ENCODE data around the gene MEGF9. TPM values are rescaled to one million over a fixed set of nuclear protein-coding genes. Genes with fewer than 3 reads are reported as not detected.

Gene MEGF9
- total RNA-seq, 1 donor from 2014 or later = 15.7 TPM

DNA sequence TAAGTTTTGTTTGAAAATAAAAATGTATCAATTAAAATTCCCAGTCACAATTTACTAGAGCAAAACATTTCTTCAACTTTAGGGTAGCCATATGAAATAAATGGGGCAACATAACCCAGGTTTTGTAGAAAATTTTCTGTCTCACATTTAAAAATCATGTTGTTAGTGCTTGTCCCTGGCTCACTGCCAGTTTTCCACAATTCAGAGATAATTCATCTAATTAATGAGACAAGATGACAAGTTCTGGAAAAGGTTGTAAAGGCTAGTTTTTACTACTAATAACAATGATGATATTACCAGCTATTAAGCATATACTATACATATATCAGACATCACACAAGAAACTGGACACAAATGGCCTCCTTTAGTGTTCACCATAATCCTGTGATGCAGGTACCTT, 45.9 kb downstream of the MEGF9 start:
- no peak for DNase-seq (ENCODE audit: low spot score in 2 of 2, unreplicated experiment in 2 of 2)
- Mint-ChIP-seq H3K27ac (no peak overlapping the region), H3K27me3 (ENCODE audit: low read depth) (peaks cover 8% of the 10 kb centered on the region), H3K4me3 (no peak overlapping the region), H3K36me3 (peaks cover 8% of the 10 kb centered on the region), H3K4me1 (peaks cover 21% of the 10 kb centered on the region), H3K9me3 (peaks cover 6% of the 10 kb centered on the region)
- TF ChIP-seq, protein P1, sequence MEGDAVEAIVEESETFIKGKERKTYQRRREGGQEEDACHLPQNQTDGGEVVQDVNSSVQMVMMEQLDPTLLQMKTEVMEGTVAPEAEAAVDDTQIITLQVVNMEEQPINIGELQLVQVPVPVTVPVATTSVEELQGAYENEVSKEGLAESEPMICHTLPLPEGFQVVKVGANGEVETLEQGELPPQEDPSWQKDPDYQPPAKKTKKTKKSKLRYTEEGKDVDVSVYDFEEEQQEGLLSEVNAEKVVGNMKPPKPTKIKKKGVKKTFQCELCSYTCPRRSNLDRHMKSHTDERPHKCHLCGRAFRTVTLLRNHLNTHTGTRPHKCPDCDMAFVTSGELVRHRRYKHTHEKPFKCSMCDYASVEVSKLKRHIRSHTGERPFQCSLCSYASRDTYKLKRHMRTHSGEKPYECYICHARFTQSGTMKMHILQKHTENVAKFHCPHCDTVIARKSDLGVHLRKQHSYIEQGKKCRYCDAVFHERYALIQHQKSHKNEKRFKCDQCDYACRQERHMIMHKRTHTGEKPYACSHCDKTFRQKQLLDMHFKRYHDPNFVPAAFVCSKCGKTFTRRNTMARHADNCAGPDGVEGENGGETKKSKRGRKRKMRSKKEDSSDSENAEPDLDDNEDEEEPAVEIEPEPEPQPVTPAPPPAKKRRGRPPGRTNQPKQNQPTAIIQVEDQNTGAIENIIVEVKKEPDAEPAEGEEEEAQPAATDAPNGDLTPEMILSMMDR (IDR thresholded peaks at IDR 0.05; ENCODE audit: unreplicated experiment) = no peak

GRCh38 chr9:120663950-120664349, 50.3 kb downstream of the MEGF9 start:
- Mint-ChIP-seq H3K9me3 (peaks cover 6% of the 10 kb centered on the region), H3K36me3 (peaks cover 3% of the 10 kb centered on the region), H3K4me1 (peaks cover 23% of the 10 kb centered on the region), H3K27me3 (ENCODE audit: low read depth) (no peaks in the 10 kb centered on the region), H3K27ac (no peak overlapping the region), H3K4me3 (no peak overlapping the region)
- TF ChIP-seq, protein P1 (IDR thresholded peaks at IDR 0.05; ENCODE audit: unreplicated experiment) = no peak
- DNase-seq (ENCODE audit: low spot score in 2 of 2, unreplicated experiment in 2 of 2) = no peak

- TF ChIP-seq, protein P1 (IDR thresholded peaks at IDR 0.05; ENCODE audit: unreplicated experiment) = no peak
- DNase-seq (ENCODE audit: low spot score in 2 of 2, unreplicated experiment in 2 of 2) = no peak
- peaks cover 3% of the 10 kb centered on the region for H3K36me3 Mint-ChIP-seq
- H3K9me3 Mint-ChIP-seq = peaks cover 6% of the 10 kb centered on the region
- peaks cover 17% of the 10 kb centered on the region for H3K4me1 Mint-ChIP-seq
- no peak overlapping the region for H3K4me3 Mint-ChIP-seq
- no peaks in the 10 kb centered on the region for H3K27me3 Mint-ChIP-seq (ENCODE audit: low read depth)
- no peak overlapping the region for H3K27ac Mint-ChIP-seq
Measured at GRCh38 chr9:120663380-120663779, 50.9 kb downstream of the MEGF9 start.

DNA sequence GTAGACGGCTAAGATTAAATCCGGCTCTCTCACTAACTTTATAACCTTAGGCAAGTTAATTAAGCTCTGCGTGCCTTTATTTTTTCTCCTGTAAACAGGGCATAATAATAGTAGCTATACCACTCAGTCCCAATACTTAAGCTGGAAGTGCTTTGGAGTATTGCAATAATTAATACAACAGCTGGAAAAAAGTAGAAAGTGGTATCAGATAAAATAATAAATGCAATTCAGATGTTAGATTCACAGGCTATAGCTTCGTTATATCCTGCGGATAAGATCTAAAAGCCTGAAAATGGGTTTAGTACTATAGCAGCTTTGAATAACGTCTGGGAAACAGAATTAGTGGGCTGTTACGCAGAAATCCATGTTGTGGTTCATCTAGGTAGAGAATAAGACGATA, 51.8 kb downstream of the MEGF9 start:
- Mint-ChIP-seq H3K36me3 (peaks cover 3% of the 10 kb centered on the region), H3K27ac (no peak overlapping the region), H3K27me3 (ENCODE audit: low read depth) (no peaks in the 10 kb centered on the region), H3K4me1 (peaks cover 9% of the 10 kb centered on the region), H3K4me3 (no peak overlapping the region), H3K9me3 (peaks cover 6% of the 10 kb centered on the region)
- DNase-seq (ENCODE audit: low spot score in 2 of 2, unreplicated experiment in 2 of 2) = no peak
- TF ChIP-seq, protein P1 (IDR thresholded peaks at IDR 0.05; ENCODE audit: unreplicated experiment) = no peak

GRCh38 chr9:120659676-120660075, 54.6 kb downstream of the MEGF9 start:
- H3K27ac Mint-ChIP-seq = no peak overlapping the region
- H3K36me3 Mint-ChIP-seq = no peaks in the 10 kb centered on the region
- DNase-seq (ENCODE audit: low spot score in 2 of 2, unreplicated experiment in 2 of 2) = no peak
- H3K9me3 Mint-ChIP-seq = no peaks in the 10 kb centered on the region
- no peak overlapping the region for H3K4me3 Mint-ChIP-seq
- H3K27me3 Mint-ChIP-seq (ENCODE audit: low read depth) = no peaks in the 10 kb centered on the region
- peaks cover 3% of the 10 kb centered on the region for H3K4me1 Mint-ChIP-seq
- TF ChIP-seq, protein P1 (IDR thresholded peaks at IDR 0.05; ENCODE audit: unreplicated experiment) = no peak

GRCh38 chr9:120659209-120659608, 55.1 kb downstream of the MEGF9 start:
- Mint-ChIP-seq H3K4me1 (peaks cover 2% of the 10 kb centered on the region), H3K4me3 (no peak overlapping the region), H3K27me3 (ENCODE audit: low read depth) (no peaks in the 10 kb centered on the region), H3K27ac (no peak overlapping the region), H3K9me3 (no peaks in the 10 kb centered on the region), H3K36me3 (no peaks in the 10 kb centered on the region)
- no peak for DNase-seq (ENCODE audit: low spot score in 2 of 2, unreplicated experiment in 2 of 2)
- TF ChIP-seq, protein P1 (IDR thresholded peaks at IDR 0.05; ENCODE audit: unreplicated experiment) = no peak

Measured in mesothelial cell of epicardium (in vitro differentiated cells).